ENCODE measurements around the gene KLHL30. TPM values are rescaled to one million over a fixed set of nuclear protein-coding genes. Genes with fewer than 3 reads are reported as not detected.
"Not testable (repeated sequence)": the region's sequence is repeated elsewhere in the genome, so short reads cannot be mapped to it uniquely, and the experiment has no call there.

The KLHL30 gene
- total RNA-seq, 2 donors from 2014 or later: not detected

DNA sequence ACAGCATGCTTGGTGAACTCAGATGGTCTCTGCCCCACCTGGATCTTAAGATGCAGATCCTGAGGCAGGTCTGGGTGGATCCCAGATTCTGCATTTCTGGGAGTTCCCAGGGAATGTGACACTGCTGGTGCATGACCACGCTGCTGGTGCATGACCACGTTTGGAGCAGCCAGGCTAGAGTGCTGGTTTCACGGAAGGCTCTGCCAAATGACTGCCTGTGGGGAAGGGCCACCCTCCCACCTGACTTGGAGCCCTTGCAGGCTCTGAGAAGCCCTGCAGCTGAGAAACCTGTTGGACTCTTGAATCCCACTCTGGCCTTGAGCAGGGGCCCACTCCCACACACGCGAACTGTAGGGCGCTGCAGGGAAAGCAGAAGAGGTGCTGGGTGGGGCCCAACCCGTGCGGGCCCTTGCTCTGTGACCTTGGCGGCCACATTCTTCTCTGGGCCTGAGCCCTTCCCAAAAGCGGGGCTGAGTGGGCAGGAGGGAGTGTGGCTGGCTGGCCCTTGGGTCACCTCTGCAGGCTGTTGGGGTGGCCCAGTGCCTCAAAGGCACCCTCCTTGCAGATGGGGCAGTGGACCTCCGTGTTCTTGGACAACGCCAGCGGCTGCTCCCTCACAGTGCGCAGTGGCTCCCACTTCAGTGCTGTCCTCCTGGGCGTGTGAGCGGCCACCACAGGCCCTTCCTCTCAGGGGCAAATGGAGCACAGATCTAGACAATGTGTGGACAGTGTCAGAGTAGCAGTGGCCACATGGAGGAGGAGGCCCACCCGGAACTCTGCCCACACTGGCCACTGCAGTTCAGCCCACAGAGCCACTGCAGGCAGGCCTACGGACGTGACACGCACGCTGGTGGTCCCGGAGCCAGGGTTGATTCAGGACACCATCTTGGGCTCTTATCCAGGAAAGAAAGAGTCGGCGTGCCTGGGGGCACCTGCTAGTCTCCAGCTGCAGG is 28.2 kb downstream of the KLHL30 start:
- Mint-ChIP-seq H3K27ac (no peak overlapping the region), H3K4me1 (ENCODE audit: low read depth) (no peaks in the 10 kb centered on the region), H3K36me3 (ENCODE audit: insufficient read depth in 2 of 2) (peaks cover 0 to 2% of the 10 kb centered on the region in 2 donors), H3K4me3 (no peak overlapping the region), H3K27me3 (ENCODE audit: low read depth) (peaks cover 16% of the 10 kb centered on the region), H3K9me3 (no peaks in the 10 kb centered on the region)
- ATAC-seq (replicated peaks in 1 of 2) (no peak), DNase-seq (no peak)

- H3K27me3 Mint-ChIP-seq (ENCODE audit: low read depth): peaks cover 16% of the 10 kb centered on the region
- H3K27ac Mint-ChIP-seq: no peak overlapping the region
- no peaks in the 10 kb centered on the region for H3K9me3 Mint-ChIP-seq
- no peak overlapping the region for H3K4me3 Mint-ChIP-seq
- H3K36me3 Mint-ChIP-seq (ENCODE audit: insufficient read depth in 2 of 2): peaks cover 2 to 7% of the 10 kb centered on the region in 2 donors
- no peak for ATAC-seq (replicated peaks in 1 of 2)
- no peak for DNase-seq
- no peaks in the 10 kb centered on the region for H3K4me1 Mint-ChIP-seq (ENCODE audit: low read depth)
Observed at GRCh38 chr2:238167344-238167715, 28.9 kb downstream of the KLHL30 start.

GRCh38 chr2:238167761-238168160 is 29.3 kb downstream of the KLHL30 start:
- H3K27ac Mint-ChIP-seq: no peak overlapping the region
- peaks cover 16% of the 10 kb centered on the region for H3K27me3 Mint-ChIP-seq (ENCODE audit: low read depth)
- ATAC-seq (replicated peaks in 1 of 2): no peak
- no peak overlapping the region for H3K4me3 Mint-ChIP-seq
- no peaks in the 10 kb centered on the region for H3K4me1 Mint-ChIP-seq (ENCODE audit: low read depth)
- no peaks in the 10 kb centered on the region for H3K9me3 Mint-ChIP-seq
- H3K36me3 Mint-ChIP-seq (ENCODE audit: insufficient read depth in 2 of 2): peaks cover 2 to 8% of the 10 kb centered on the region in 2 donors
- DNase-seq: no peak

- Mint-ChIP-seq H3K4me1 (ENCODE audit: low read depth) (no peaks in the 10 kb centered on the region), H3K27ac (no peak overlapping the region), H3K4me3 (no peak overlapping the region), H3K9me3 (no peaks in the 10 kb centered on the region), H3K27me3 (ENCODE audit: low read depth) (peaks cover 16% of the 10 kb centered on the region), H3K36me3 (ENCODE audit: insufficient read depth in 2 of 2) (peaks cover 2 to 12% of the 10 kb centered on the region in 2 donors)
- ATAC-seq (replicated peaks in 1 of 2) (no peak), DNase-seq (no peak)
Observed at GRCh38 chr2:238168196-238169047, 30.0 kb downstream of the KLHL30 start.

DNA sequence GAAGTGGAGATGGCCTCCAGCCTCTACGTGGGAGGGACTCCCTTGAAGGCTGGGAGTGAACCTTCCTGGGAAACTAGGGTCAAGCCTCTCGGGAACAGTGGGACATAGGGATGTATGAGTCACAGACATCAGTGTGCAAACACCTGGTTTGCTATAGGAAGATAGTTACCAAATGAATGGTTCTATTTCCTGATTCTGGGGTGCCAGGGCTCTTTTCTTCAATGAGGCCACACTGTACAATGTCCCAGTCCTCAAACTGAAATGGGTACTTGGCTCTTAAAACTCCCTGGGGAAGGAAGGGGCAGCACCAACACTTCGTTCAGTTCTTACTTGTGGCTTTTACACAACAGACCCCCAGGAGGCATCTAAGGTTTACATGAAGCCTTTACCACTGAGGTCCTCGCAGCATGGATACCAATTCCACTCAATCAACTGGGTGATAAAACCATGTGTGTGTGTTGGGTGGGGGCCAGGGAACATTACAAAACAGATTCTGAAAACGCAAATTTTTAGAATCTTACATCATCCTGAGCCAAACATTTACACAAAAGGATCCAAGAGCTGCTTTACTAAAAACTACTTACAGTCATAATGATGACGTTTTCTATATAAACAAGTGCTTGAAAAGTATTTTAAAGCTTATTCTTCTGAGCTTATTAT is 30.7 kb downstream of the KLHL30 start:
- H3K4me3 Mint-ChIP-seq: no peak overlapping the region
- no peak overlapping the region for H3K27ac Mint-ChIP-seq
- DNase-seq: no peak
- no peak for ATAC-seq (replicated peaks in 1 of 2)
- H3K4me1 Mint-ChIP-seq (ENCODE audit: low read depth): no peaks in the 10 kb centered on the region
- H3K36me3 Mint-ChIP-seq (ENCODE audit: insufficient read depth in 2 of 2): peaks cover 2 to 13% of the 10 kb centered on the region in 2 donors
- H3K9me3 Mint-ChIP-seq: no peaks in the 10 kb centered on the region
- H3K27me3 Mint-ChIP-seq (ENCODE audit: low read depth): peaks cover 16% of the 10 kb centered on the region

- Mint-ChIP-seq H3K9me3 (no peaks in the 10 kb centered on the region), H3K4me1 (ENCODE audit: low read depth) (no peaks in the 10 kb centered on the region), H3K27ac (no peak overlapping the region), H3K36me3 (ENCODE audit: insufficient read depth in 2 of 2) (peaks cover 2 to 13% of the 10 kb centered on the region in 2 donors), H3K27me3 (ENCODE audit: low read depth) (peaks cover 11% of the 10 kb centered on the region), H3K4me3 (no peak overlapping the region)
- DNase-seq (no peak), ATAC-seq (replicated peaks in 1 of 2) (no peak)
Observed at GRCh38 chr2:238169708-238170251, 31.3 kb downstream of the KLHL30 start.

- Mint-ChIP-seq H3K9me3 (no peaks in the 10 kb centered on the region), H3K27ac (no peak overlapping the region), H3K4me1 (ENCODE audit: low read depth) (no peaks in the 10 kb centered on the region), H3K36me3 (ENCODE audit: insufficient read depth in 2 of 2) (peaks cover 2 to 13% of the 10 kb centered on the region in 2 donors), H3K4me3 (no peak overlapping the region), H3K27me3 (ENCODE audit: low read depth) (peaks cover 3% of the 10 kb centered on the region)
- DNase-seq: no peak
- no peak for ATAC-seq (replicated peaks in 1 of 2)
Observed at GRCh38 chr2:238170386-238171071, 32.1 kb downstream of the KLHL30 start.

- not testable (repeated sequence) for DNase-seq; H3K4me1 Mint-ChIP-seq (ENCODE audit: low read depth); H3K27me3 Mint-ChIP-seq (ENCODE audit: low read depth); ATAC-seq (replicated peaks in 1 of 2); H3K27ac Mint-ChIP-seq; H3K4me3 Mint-ChIP-seq; H3K9me3 Mint-ChIP-seq
- H3K36me3 Mint-ChIP-seq (ENCODE audit: insufficient read depth in 2 of 2): peaks cover 2 to 13% of the 10 kb centered on the region in 2 donors
Observed at GRCh38 chr2:238171072-238171431, 32.6 kb downstream of the KLHL30 start.

GRCh38 chr2:238171575-238172187 is 33.2 kb downstream of the KLHL30 start:
- no peak for ATAC-seq (replicated peaks in 1 of 2)
- no peak overlapping the region for H3K4me3 Mint-ChIP-seq
- H3K27ac Mint-ChIP-seq: peak overlapping the region; percentile 33
- no peaks in the 10 kb centered on the region for H3K27me3 Mint-ChIP-seq (ENCODE audit: low read depth)
- H3K36me3 Mint-ChIP-seq (ENCODE audit: insufficient read depth in 2 of 2): peaks cover 4 to 15% of the 10 kb centered on the region in 2 donors
- DNase-seq: no peak
- no peaks in the 10 kb centered on the region for H3K4me1 Mint-ChIP-seq (ENCODE audit: low read depth)
- no peaks in the 10 kb centered on the region for H3K9me3 Mint-ChIP-seq

DNA sequence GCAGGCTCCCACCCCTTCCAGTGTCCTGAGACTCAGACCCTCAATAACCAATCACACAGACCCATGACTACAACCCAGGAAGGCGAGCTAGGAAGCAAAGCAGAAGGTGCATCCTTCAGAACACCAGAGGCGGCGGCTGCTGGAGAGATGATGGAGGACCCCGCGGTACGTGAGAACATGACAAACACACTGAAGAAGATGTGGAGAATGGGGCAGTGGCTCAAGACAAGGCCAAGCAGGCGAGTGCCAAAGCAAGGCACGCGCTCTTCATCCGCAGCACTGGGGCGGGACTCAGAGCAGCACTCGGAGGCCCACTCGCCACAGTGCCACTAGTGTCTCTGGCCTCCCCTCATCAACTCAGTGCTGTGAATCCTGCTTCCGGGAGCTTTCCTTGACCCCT is 34.0 kb downstream of the KLHL30 start:
- Mint-ChIP-seq H3K4me3 (no peak overlapping the region), H3K9me3 (no peaks in the 10 kb centered on the region), H3K27me3 (ENCODE audit: low read depth) (no peaks in the 10 kb centered on the region), H3K36me3 (ENCODE audit: insufficient read depth in 2 of 2) (peaks cover 4 to 19% of the 10 kb centered on the region in 2 donors), H3K4me1 (ENCODE audit: low read depth) (no peaks in the 10 kb centered on the region), H3K27ac (no peak overlapping the region)
- DNase-seq (no peak), ATAC-seq (replicated peaks in 1 of 2) (no peak)

DNA sequence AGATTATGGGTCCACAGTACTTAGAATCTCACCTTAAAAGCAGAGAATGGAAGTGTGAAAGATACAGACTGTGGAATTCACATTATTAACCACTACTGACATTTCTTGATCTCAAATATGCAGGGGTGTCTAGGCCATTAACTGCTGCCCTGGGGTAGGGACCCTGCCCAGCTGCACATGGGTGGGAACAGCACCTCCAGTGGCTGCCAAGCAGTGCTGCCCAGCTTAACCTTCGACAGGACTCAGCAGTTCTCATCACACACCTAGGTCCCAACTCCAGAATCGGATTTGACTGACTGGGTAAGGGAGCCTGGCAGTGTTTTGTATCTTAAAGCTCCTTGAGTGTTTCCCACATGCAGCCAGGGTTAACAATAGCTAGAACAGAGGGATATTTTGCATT is 35.2 kb downstream of the KLHL30 start:
- ATAC-seq (replicated peaks in 1 of 2): no peak
- H3K4me3 Mint-ChIP-seq: no peak overlapping the region
- H3K36me3 Mint-ChIP-seq (ENCODE audit: insufficient read depth in 2 of 2): peaks cover 4 to 19% of the 10 kb centered on the region in 2 donors
- no peaks in the 10 kb centered on the region for H3K4me1 Mint-ChIP-seq (ENCODE audit: low read depth)
- H3K27me3 Mint-ChIP-seq (ENCODE audit: low read depth): no peaks in the 10 kb centered on the region
- no peak for DNase-seq
- H3K27ac Mint-ChIP-seq: no peak overlapping the region
- no peaks in the 10 kb centered on the region for H3K9me3 Mint-ChIP-seq

DNA sequence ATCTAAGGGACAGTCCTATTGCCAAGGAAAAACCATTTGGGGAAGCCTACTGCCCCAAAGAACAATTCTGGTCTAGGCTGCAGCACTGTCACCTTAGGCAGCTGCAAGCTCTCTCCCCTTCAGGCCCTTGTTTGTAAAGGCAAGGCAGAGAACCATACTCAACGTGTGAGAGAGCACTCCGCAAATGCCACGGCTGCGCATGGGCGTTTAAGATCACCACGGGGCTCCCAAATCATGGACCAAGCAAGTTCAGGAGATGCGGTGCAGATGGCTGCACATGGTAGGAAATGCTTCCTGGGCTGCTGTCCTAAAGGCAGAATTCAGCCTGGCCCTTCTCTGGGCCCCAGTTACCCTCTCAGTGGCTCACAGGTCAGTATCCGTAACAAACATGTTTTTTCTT is 35.8 kb downstream of the KLHL30 start:
- Mint-ChIP-seq H3K4me3 (no peak overlapping the region), H3K36me3 (ENCODE audit: insufficient read depth in 2 of 2) (peaks cover 4 to 22% of the 10 kb centered on the region in 2 donors), H3K27me3 (ENCODE audit: low read depth) (no peaks in the 10 kb centered on the region), H3K27ac (no peak overlapping the region), H3K9me3 (no peaks in the 10 kb centered on the region), H3K4me1 (ENCODE audit: low read depth) (no peaks in the 10 kb centered on the region)
- no peak for DNase-seq
- ATAC-seq (replicated peaks in 1 of 2): no peak
